HepG2 (cell line): ENCODE data around the gene BRCA2. TPM values are rescaled to one million over a fixed set of nuclear protein-coding genes. Genes with fewer than 3 reads are reported as not detected.

ENCODE experiments used
- AHDC1 ChIP-seq: sonication (generic); formaldehyde crosslinking; IDR thresholded peaks from 2 replicates; pipeline ENCODE4 v1.5.1; 2020; ENCODE audit warnings: mild to moderate bottlenecking, missing genetic modification reagents, borderline replicate concordance
- GMEB1 ChIP-seq: sonication (generic); formaldehyde crosslinking; IDR thresholded peaks from 2 replicates; pipeline ENCODE4 v1.5.1; 2020; ENCODE audit warnings: missing genetic modification reagents, mild to moderate bottlenecking, borderline replicate concordance
- IRF1 ChIP-seq: sonication (generic); formaldehyde crosslinking; IDR thresholded peaks from 2 replicates; pipeline ENCODE4 v1.4.0; 2020; ENCODE audit warnings: low read depth, mild to moderate bottlenecking, missing genetic modification reagents
- KAT7 ChIP-seq: IDR thresholded peaks from 2 replicates; pipeline ENCODE4 v1.6.1; 2018; ENCODE audit warnings: borderline replicate concordance, missing compliant biosample characterization
- NFKB2 ChIP-seq: sonication (generic); formaldehyde crosslinking; IDR thresholded peaks from 2 replicates; pipeline ENCODE4 v1.4.0; 2020; ENCODE audit warnings: missing genetic modification reagents, borderline replicate concordance
- SAP130 ChIP-seq: IDR thresholded peaks from 2 replicates; pipeline ENCODE4 v1.6.1; 2016; ENCODE audit warnings: low read depth
- ZC3H13 ChIP-seq: sonication (generic); formaldehyde crosslinking; IDR thresholded peaks from 2 replicates; pipeline ENCODE4 v1.8.1; 2023; ENCODE audit warnings: mild to moderate bottlenecking, missing genetic modification reagents, moderate library complexity
- ZFAT ChIP-seq: sonication (generic); formaldehyde crosslinking; conservative IDR thresholded peaks from 2 replicates; pipeline ENCODE4 v1.8.1; 2023; ENCODE audit warnings: missing genetic modification reagents, inconsistent platforms
- ZNF501 ChIP-seq: sonication (generic); formaldehyde crosslinking; IDR thresholded peaks from 2 replicates; pipeline ENCODE4 v1.5.1; 2020; ENCODE audit warnings: mild to moderate bottlenecking, moderate library complexity, missing genetic modification reagents
- ZNF646 ChIP-seq: sonication (generic); formaldehyde crosslinking; IDR thresholded peaks from 2 replicates; pipeline ENCODE4 v1.9.0; 2021; ENCODE audit warnings: mild to moderate bottlenecking, missing genetic modification reagents
- polyA plus RNA-seq, 8 experiments: library from polyadenylated mRNA; depleted of rRNA in 3 of 8; stranded (reverse) in 7 of 8; unstranded in 1 of 8; fragments of >200 nt; fragmentation: Illumina TruSeq in 4 of 8; extraction: Trizol in 4 of 8; gene quantifications; 2 replicates each; pipeline versions ENCODE4 v1.2.1 to v1.2.3, GENCODE V29; 2011 to 2016; ENCODE audit warnings: low read depth in 4 of 8, missing spikeins in 1 of 8, mixed read lengths in 1 of 8; ENCODE audit not compliant: insufficient read depth in 1 of 8
- total RNA-seq, 5 experiments: library from RNA; depleted of rRNA; stranded (reverse); fragments of >200 nt; fragmentation: Illumina TruSeq; extraction: Trizol; gene quantifications; 2 replicates each; pipeline ENCODE4 v1.2.3, GENCODE V29; 2016; ENCODE audit warnings: low read depth in 1 of 5

Gene BRCA2
- total and polyA plus RNA-seq, 2 of the 13 experiments (the other 11 are each of a cell fraction or from before 2014, with no cell fraction given), result 3.1 to 24.6 TPM

GRCh38 chr13:32426191-32426989 is 111.1 kb downstream of the BRCA2 start (continued):
- TF ChIP-seq ZNF646 (no peak), GMEB1 (CRISPR knock-in tag) (0 out of 2 replicates have a peak, but pooled peaks have one; percentile 16), ZFAT (CRISPR knock-in tag) (no peak), NFKB2 (CRISPR knock-in tag) (0 out of 2 replicates have a peak, but pooled peaks have one; percentile 31), KAT7 (CRISPR knock-in tag) (0 out of 2 replicates have a peak, but pooled peaks have one; percentile 6), IRF1 (CRISPR knock-in tag) (peak; percentile 33; the same call in 1 of the 2 replicates), ZC3H13 (CRISPR knock-in tag) (peak; percentile 45; the same call in 1 of the 2 replicates), SAP130 (CRISPR knock-in tag) (peak; percentile 53), AHDC1 (CRISPR knock-in tag) (0 out of 2 replicates have a peak, but pooled peaks have one; percentile 15), ZNF501 (CRISPR knock-in tag) (peak; percentile 38)
